Keratinocyte (primary cell): ENCODE data around the gene CDK15. TPM values are rescaled to one million over a fixed set of nuclear protein-coding genes. Genes with fewer than 3 reads are reported as not detected.

Source experiments
- DNase-seq: peaks from one replicate; pipeline ENCODE4 v3.0.0-alpha.2; 2011; ENCODE audit warnings: low read depth, missing footprints, low spot score
- FAIRE-seq: peaks from 2 replicates; lab custom pipeline; 2011; peaks lifted over from hg19 to GRCh38; lab: Jason Lieb, UNC
- H2AFZ ChIP-seq: 2 replicates; pipeline ENCODE4 v1.6.0; 2012; ENCODE audit warnings: low read length, control low read depth, inconsistent platforms; ENCODE audit not compliant: control insufficient read depth
- H3K27ac ChIP-seq: 2 replicates; pipeline ENCODE4 v1.5.1; 2011; ENCODE audit warnings: low read length; ENCODE audit not compliant: control insufficient read depth, insufficient read depth
- H3K27me3 ChIP-seq: 3 replicates; pipeline ENCODE4 v1.6.0; 2011; ENCODE audit warnings: low read length; ENCODE audit not compliant: control insufficient read depth, insufficient read depth; ENCODE audit errors: extremely low read depth
- H3K36me3 ChIP-seq, 2 experiments: 2 replicates in 1 of 2; 3 replicates in 1 of 2; pipeline ENCODE4 v1.5.1; 2011; ENCODE audit warnings: low read length in 2 of 2, mild to moderate bottlenecking in 1 of 2; ENCODE audit not compliant: control insufficient read depth in 2 of 2, insufficient read depth in 2 of 2; ENCODE audit errors: extremely low read depth in 1 of 2
- H3K4me1 ChIP-seq: 3 replicates; pipeline ENCODE4 v1.5.1; 2011; ENCODE audit warnings: low read length; ENCODE audit not compliant: control insufficient read depth, insufficient read depth; ENCODE audit errors: extremely low read depth
- H3K4me2 ChIP-seq: 3 replicates; pipeline ENCODE4 v1.6.0; 2011; ENCODE audit warnings: low read depth, low read length; ENCODE audit not compliant: control insufficient read depth, insufficient read depth; ENCODE audit errors: extremely low read depth
- H3K4me3 ChIP-seq, 3 experiments: fragments of 200-600 bp in 1 of 3; sonication (generic) in 1 of 3; 2 replicates in 2 of 3; 3 replicates in 1 of 3; pipeline ENCODE4 v1.5.1; 2011 to 2016; ENCODE audit warnings: low read length in 3 of 3, mild to moderate bottlenecking in 3 of 3, control low read depth in 2 of 3, inconsistent platforms in 1 of 3, low read depth in 1 of 3, mixed read lengths in 1 of 3, mixed run types in 1 of 3, moderate library complexity in 1 of 3; ENCODE audit not compliant: control insufficient read depth in 2 of 3, insufficient read depth in 2 of 3; ENCODE audit errors: extremely low read depth in 1 of 3
- H3K79me2 ChIP-seq: 2 replicates; pipeline ENCODE4 v1.6.0; 2012; ENCODE audit warnings: low read length; ENCODE audit not compliant: control insufficient read depth, insufficient read depth
- H3K9ac ChIP-seq: 3 replicates; pipeline ENCODE4 v1.6.0; 2011; ENCODE audit warnings: low read length; ENCODE audit not compliant: control insufficient read depth, insufficient read depth; ENCODE audit errors: extremely low read depth
- H3K9me1 ChIP-seq: 3 replicates; pipeline ENCODE4 v1.6.0; 2011; ENCODE audit warnings: low read length; ENCODE audit not compliant: control insufficient read depth, insufficient read depth; ENCODE audit errors: extremely low read depth
- H3K9me3 ChIP-seq: 2 replicates; pipeline ENCODE4 v1.5.1; 2012; ENCODE audit warnings: low read depth, low read length; ENCODE audit not compliant: control insufficient read depth
- H4K20me1 ChIP-seq: 3 replicates; pipeline ENCODE4 v1.6.0; 2011; ENCODE audit warnings: low read length; ENCODE audit not compliant: control insufficient read depth, insufficient read depth; ENCODE audit errors: extremely low read depth
- CTCF ChIP-seq, 3 experiments: IDR thresholded peaks in 1 of 3; conservative IDR thresholded peaks in 1 of 3; optimal IDR thresholded peaks in 1 of 3; 2 replicates in 2 of 3; 3 replicates in 1 of 3; pipeline versions ENCODE3 to v1.5.1; 2011; ENCODE audit warnings: low read length in 3 of 3, mild to moderate bottlenecking in 3 of 3, moderate library complexity in 2 of 3, control low read depth in 1 of 3, inconsistent platforms in 1 of 3; ENCODE audit not compliant: insufficient read depth in 2 of 3; ENCODE audit errors: extremely low read depth in 1 of 3
- EZH2 ChIP-seq: IDR thresholded peaks from one replicate; pipeline ENCODE4 v1.6.1; 2012; ENCODE audit warnings: inconsistent platforms, mild to moderate bottlenecking, low read length, moderate library complexity
- dilution Hi-C: fragments of 300-500 bp; cut with MboI; formaldehyde crosslinking; loops from one replicate; pipeline ENCODE4 v1.7.0; 2020; ENCODE audit warnings: low sequenced_read_pairs; ENCODE audit not compliant: extremely low pct_ligation_motif_present
- polyA plus RNA-seq, 5 experiments: library from polyadenylated mRNA; depleted of rRNA in 3 of 5; stranded (reverse) in 3 of 5; stranded (forward) in 1 of 5; unstranded in 1 of 5; fragments of >200 nt; gene quantifications; 1 replicate in 1 of 5; 2 replicates in 3 of 5; 3 replicates in 1 of 5; pipeline versions ENCODE4 v1.2.1 to v1.2.3, GENCODE V29; 2011 to 2012; ENCODE audit warnings: missing spikeins in 2 of 5, low read depth in 1 of 5, low replicate concordance in 1 of 5

The CDK15 gene
- polyA plus RNA-seq, 1 donor (not counting 4 experiments of a cell fraction or from before 2014, with no cell fraction given): 0.96 TPM

GRCh38 chr2:201852878-201853415 is 46.6 kb downstream of the CDK15 start:
- no peaks in the 10 kb centered on the region for H3K9me1 ChIP-seq
- H3K9ac ChIP-seq: no peak overlapping the region
- peak overlapping the region; percentile 2 for H2AFZ ChIP-seq
- FAIRE-seq (peak; percentile 36), DNase-seq (no peak)
- dilution Hi-C loops: no loop called here
- TF ChIP-seq CTCF (optimal IDR thresholded peaks at IDR 0.05 in 1 of 3, IDR thresholded peaks at IDR 0.05 in 1 of 3, conservative IDR thresholded peaks at IDR 0.05 in 1 of 3; ENCODE audit: extremely low read depth in 1 of 3, insufficient read depth in 2 of 3, low read length in 3 of 3) (no peak), EZH2 (no peak)
- peak overlapping the region; percentile 87 for H3K27ac ChIP-seq
- H3K27me3 ChIP-seq: no peaks in the 10 kb centered on the region
- no peaks in the 10 kb centered on the region for H4K20me1 ChIP-seq
- no peaks in the 10 kb centered on the region for H3K9me3 ChIP-seq
- no peak overlapping the region for H3K4me3 ChIP-seq
- no peaks in the 10 kb centered on the region for H3K36me3 ChIP-seq
- peak overlapping the region; percentile 43 for H3K4me2 ChIP-seq
- peaks cover 28% of the 10 kb centered on the region for H3K4me1 ChIP-seq
- no peaks in the 10 kb centered on the region for H3K79me2 ChIP-seq

GRCh38 chr2:201854221-201854801 is 48.0 kb downstream of the CDK15 start:
- peaks cover 38% of the 10 kb centered on the region for H3K4me1 ChIP-seq
- H3K36me3 ChIP-seq: no peaks in the 10 kb centered on the region
- dilution Hi-C loops: no loop called here
- FAIRE-seq: peak; percentile 99
- no peaks in the 10 kb centered on the region for H3K27me3 ChIP-seq
- H2AFZ ChIP-seq: peak overlapping the region; percentile 62
- no peaks in the 10 kb centered on the region for H3K9me1 ChIP-seq
- peak overlapping the region in 2 of 3 experiments; percentile 18 to 34 for H3K4me3 ChIP-seq
- TF ChIP-seq CTCF (optimal IDR thresholded peaks at IDR 0.05 in 1 of 3, IDR thresholded peaks at IDR 0.05 in 1 of 3, conservative IDR thresholded peaks at IDR 0.05 in 1 of 3; ENCODE audit: extremely low read depth in 1 of 3, insufficient read depth in 2 of 3, low read length in 3 of 3) (no peak), EZH2 (no peak)
- H3K9me3 ChIP-seq: no peaks in the 10 kb centered on the region
- H3K9ac ChIP-seq: peak overlapping the region; percentile 62
- H3K27ac ChIP-seq: peak overlapping the region; percentile 87
- DNase-seq: peak; percentile 75
- H4K20me1 ChIP-seq: no peaks in the 10 kb centered on the region
- H3K4me2 ChIP-seq: peak overlapping the region; percentile 78
- H3K79me2 ChIP-seq: no peaks in the 10 kb centered on the region
